Posterior vena cava (tissue), 2 donors: ENCODE results near the gene ZNF521. TPM values are rescaled to one million over a fixed set of nuclear protein-coding genes. Genes with fewer than 3 reads are reported as not detected.

Source experiments
- DNase-seq: peaks from one replicate; pipeline ENCODE4 v3.0.0-alpha.2; 2020; ENCODE audit warnings: low spot score
- intact Hi-C, 2 donors: fragments of 100-400 bp; cut with DNase I; formaldehyde crosslinking; loops; one replicate each; pipeline versions ENCODE4 v1.14.1 to v1.14.2; 2022 to 2023
- total RNA-seq, 2 donors: library from RNA; stranded (reverse); fragmentation: NEBNext Ultra II Directional; extraction: Animal tissue kit (Norgen Biotek cat#: 25700); gene quantifications; one replicate each; pipeline ENCODE4 v1.2.1, GENCODE V29; 2021
- donor health status: DM: yes; HTN: yes; CAD: no.
- donor health status: DM: yes; HTN: yes; CAD: no.

The ZNF521 gene
- total RNA-seq, 2 donors from 2014 or later, result 29.0 to 44.5 TPM

GRCh38 chr18:25189391-25190185, 162.4 kb downstream of the ZNF521 start:
- DNase-seq, result no peak
- intact Hi-C loops, result no loop called here

GRCh38 chr18:25187521-25188192, 164.3 kb downstream of the ZNF521 start:
- intact Hi-C loops, result no loop called here
- no peak for DNase-seq

- no peak for DNase-seq
- intact Hi-C loops, result no loop called here
Measured at GRCh38 chr18:25186871-25187270, 165.1 kb downstream of the ZNF521 start.

- intact Hi-C loops, result no loop called here
- no peak for DNase-seq
Measured at GRCh38 chr18:25181993-25182392, 170.0 kb downstream of the ZNF521 start.

- intact Hi-C loops, result no loop called here
- DNase-seq, result no peak
Measured at GRCh38 chr18:25181581-25181980, 170.4 kb downstream of the ZNF521 start.

- DNase-seq, result no peak
- intact Hi-C loops, result no loop called here
Measured at GRCh38 chr18:25180973-25181548, 170.9 kb downstream of the ZNF521 start.

- no peak for DNase-seq
- intact Hi-C loops, result no loop called here
Measured at GRCh38 chr18:25177631-25178030, 174.3 kb downstream of the ZNF521 start.

GRCh38 chr18:25176518-25177042, 175.4 kb downstream of the ZNF521 start:
- DNase-seq, result no peak
- intact Hi-C loops, result no loop called here

- intact Hi-C loops, result no loop called here
- no peak for DNase-seq
Measured at GRCh38 chr18:25175558-25176517, 176.1 kb downstream of the ZNF521 start.

GRCh38 chr18:25174324-25174723, 177.6 kb downstream of the ZNF521 start:
- no peak for DNase-seq
- intact Hi-C loops, result no loop called here

GRCh38 chr18:25171334-25171733, 180.6 kb downstream of the ZNF521 start:
- intact Hi-C loops, result no loop called here
- DNase-seq, result no peak

- no peak for DNase-seq
- intact Hi-C loops, result no loop called here
Measured at GRCh38 chr18:25170402-25170801, 181.6 kb downstream of the ZNF521 start.

GRCh38 chr18:25169701-25170100, 182.3 kb downstream of the ZNF521 start:
- DNase-seq, result no peak
- intact Hi-C loops, result loop anchor here in 1 of 2 donors (10.0 kb wide), 1 partner anchor 185 kb away; the partner anchor contains the start of gene ZNF521

GRCh38 chr18:25167612-25168410, 184.2 kb downstream of the ZNF521 start:
- no peak for DNase-seq
- intact Hi-C loops, result loop anchor here in 1 of 2 donors (10.0 kb wide), 1 partner anchor 187 kb away; the partner anchor contains the start of gene ZNF521

- no peak for DNase-seq
- intact Hi-C loops, result loop anchor here in 1 of 2 donors (10.0 kb wide), 1 partner anchor 189 kb away; the partner anchor contains the start of gene ZNF521
Measured at GRCh38 chr18:25166113-25166512, 185.9 kb downstream of the ZNF521 start.

GRCh38 chr18:25164848-25165811, 186.8 kb downstream of the ZNF521 start:
- intact Hi-C loops, result loop anchor here in 1 of 2 donors (10.0 kb wide), 1 partner anchor 190 kb away; the partner anchor contains the start of gene ZNF521
- DNase-seq, result no peak
